Dermis microvascular lymphatic vessel endothelial cell (primary cell): ENCODE measurements around the gene PRKCA. TPM values are rescaled to one million over a fixed set of nuclear protein-coding genes. Genes with fewer than 3 reads are reported as not detected.
A peak's percentile ranks its signal among the peaks of the same experiment; 100 is the strongest.

ENCODE experiments used
- DNase-seq, 2 donors: peaks; one replicate each; pipeline versions ENCODE4 v3.0.0 to v3.0.0-alpha.2; 2010; ENCODE audit warnings: low read depth in 2 of 2
- total RNA-seq: library from RNA; depleted of rRNA; stranded (reverse); fragments of >200 nt; gene quantifications from 2 replicates; pipeline ENCODE4 v1.2.1, GENCODE V29; 2014

PRKCA gene
- total RNA-seq, 1 donor from 2014 or later = 3.6 TPM

GRCh38 chr17:66675991-66676371 is 373.6 kb downstream of the PRKCA start:
- no peak for DNase-seq

DNA sequence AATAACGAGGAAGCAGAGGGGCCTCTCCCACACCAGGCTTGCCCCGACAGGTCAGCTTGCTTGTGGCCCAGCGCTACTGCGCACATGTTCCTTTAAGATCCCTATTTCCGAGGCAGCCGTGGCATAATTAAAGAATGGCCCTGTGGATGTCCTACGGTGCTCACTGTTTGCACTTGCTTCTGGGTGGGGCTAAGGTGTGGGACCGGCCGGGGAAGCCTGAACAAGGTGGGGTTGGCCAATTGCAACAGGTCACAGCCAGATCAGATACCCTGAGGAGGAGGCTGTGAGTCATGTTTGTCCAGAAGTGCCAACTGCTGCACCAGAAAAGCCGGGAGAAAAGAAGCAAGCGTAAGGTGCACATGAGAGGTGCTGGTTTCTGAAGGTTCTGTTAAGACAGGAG is 374.0 kb downstream of the PRKCA start:
- no peak for DNase-seq

GRCh38 chr17:66677201-66677981 is 375.0 kb downstream of the PRKCA start:
- DNase-seq = no peak

DNA sequence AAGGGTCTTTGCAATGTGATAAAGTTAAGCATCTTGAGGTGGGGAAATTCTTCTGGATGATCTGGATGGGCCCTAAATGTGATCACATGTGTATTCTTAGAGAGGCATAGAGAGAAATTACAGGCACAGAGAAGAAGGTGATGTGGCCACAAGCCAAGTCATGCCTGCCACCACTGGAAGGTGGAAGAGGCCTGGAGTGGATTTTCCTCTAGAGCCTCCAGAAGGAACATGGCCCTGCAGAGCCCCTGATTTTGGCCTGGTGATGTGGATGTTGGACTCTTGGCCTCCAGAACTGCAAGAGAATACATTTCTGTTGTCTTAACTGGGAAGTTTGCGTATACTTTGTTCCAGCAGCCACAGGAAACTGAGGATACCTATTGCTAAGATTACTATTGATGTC is 375.6 kb downstream of the PRKCA start:
- DNase-seq = no peak

GRCh38 chr17:66678827-66679226 is 376.4 kb downstream of the PRKCA start:
- DNase-seq = no peak

DNA sequence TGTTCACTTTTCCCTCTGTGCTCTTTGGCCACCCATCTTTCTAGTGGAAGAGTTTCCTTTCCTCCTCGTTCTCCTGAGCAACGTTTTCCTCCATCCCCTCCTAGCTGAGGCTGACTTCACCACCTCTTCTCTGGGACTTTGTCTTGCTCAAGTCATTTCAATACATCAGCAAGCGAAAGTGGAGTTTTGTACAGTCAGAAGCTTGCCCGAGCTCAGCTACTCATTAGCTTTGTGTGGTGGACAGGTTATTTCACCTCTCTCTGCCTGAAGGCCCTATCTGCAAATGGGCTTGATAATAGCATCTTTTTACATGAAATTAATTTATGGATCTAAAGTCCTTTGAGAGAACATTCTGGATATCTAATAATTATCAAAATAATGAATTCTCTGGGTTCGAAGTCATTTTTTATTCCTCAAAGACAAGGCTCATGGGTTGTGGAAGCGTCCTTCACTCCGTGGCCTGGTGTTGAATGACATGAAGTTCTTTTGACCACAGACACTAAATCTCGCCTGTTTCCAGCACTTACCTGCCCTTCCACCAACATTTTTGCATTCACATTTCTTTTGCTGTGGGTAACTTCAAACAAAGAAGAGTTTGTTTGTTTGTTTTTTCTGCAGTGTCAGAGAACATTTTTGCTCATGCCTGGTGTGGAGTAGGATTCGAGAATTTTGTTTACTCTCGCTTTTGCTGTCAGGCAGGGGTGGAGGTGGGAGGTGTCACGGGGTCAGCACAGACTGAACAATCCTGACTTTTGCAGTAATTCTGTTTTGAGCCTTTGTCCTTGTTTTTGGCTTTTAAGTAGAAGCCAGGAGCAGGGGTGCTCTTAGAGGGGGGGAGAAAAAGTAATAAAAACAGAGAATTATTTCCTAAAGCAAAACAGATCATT is 377.5 kb downstream of the PRKCA start:
- DNase-seq = no peak

DNA sequence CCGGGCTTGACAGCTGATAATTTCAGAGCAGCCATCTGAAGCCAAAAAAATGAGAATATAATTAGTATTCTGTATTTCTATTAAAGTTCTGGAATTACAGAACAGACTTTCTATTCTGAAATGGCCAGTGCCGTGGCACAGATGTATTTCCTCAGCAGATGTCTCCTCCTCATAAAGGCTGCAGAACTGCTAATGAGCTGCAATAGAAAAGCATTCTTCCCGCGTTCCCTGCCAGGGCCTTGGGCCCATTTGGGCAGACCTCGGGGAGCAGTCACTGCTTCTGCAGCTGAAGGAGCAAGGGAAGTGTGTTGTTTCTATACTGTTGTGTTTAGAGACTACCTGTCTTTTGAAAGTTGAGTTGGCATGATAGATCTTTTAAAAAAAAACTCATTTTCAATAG is 379.9 kb downstream of the PRKCA start:
- no peak for DNase-seq

DNA sequence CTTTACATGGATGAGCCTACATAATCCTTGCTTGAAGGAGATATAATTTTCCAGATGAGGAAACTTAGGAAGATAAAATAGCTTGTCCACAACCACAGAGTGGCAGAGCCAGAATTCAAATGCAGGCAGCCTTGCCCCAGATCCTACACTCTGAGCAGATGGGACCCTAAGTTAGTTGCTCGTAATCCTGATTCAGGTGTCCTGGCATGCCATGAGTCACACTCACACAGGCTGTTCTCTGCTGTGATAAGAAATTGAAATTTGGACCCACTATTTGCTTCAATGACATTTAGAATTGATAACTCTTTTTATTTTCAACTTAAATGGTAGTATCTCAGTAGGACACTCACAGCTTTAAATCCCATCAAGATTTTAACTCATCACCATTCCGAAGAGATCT is 381.8 kb downstream of the PRKCA start:
- DNase-seq = no peak

- DNase-seq = no peak
These were observed 382.3 kb downstream of the PRKCA start for GRCh38 chr17:66684731-66685130.

DNA sequence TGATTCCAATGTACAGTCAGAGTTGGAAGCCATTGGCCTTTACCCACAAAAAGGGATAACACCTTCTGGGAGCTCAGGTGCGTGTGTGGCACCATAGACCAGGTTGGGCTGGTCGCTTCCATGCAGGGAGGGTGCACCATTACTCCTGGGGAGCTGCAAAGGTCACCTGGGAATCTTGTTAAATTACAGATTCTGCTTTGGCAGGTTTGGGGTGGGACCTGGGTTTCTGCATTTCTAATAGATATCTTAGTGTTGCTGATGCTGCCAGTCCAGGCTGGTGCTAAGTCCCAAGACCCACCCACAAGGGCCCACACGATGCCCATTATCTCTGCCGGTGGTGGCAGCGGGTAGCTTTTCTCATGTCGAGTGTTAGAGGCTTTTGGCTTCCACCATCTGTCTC is 384.2 kb downstream of the PRKCA start:
- DNase-seq = no peak

DNA sequence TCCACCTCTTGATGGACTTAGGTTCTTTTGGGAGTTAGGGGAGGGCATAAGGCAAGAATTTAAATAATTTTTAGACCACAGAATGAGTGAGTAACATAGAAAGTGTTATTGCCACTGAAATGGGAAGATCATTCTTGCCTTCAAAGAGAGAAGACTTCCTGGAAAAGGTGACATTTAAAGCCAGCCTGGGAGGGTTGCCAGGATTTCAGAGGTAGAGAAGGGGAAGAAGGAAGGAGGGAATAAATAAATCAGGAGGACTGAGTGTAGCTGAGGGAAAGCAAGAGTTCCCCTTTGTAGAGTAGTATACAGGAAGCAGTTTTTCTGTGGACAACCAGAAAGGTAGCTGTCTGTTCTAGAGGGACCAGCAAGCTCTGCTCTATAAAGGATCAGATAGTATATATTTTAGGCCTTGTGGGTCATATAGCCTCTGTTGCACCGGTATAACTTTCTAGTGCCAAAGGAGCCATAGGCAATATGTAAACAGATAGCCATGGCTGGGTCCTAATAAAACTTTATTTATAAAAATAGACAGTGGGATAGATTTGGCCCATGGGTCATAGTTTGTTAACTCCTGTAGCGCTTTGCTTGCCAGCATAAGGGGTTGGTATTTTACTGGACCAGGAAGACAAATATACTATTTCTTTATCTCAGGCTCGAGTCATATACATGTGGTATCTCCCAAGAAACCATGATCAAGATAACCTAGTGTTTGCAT is 385.3 kb downstream of the PRKCA start:
- DNase-seq = no peak

DNA sequence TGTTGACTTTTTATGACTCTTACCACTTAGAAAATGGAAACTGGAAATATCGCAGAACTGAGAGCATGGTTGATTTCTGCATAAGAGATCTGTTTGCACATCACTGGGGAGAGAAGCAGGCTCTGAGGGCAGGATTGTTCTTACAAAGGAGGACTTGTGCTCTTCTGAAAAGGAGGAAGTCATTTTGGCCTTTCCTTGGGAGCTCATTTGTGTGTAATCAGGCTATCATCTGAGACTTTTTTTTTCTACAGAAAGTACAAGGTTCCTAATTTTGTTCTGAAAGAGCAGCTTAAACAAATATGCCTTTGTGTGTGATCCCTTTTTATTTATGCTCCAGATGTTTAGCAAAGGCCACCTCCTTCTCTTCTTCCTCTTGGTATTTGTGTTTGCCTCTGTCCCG is 386.8 kb downstream of the PRKCA start:
- no peak for DNase-seq

- no peak for DNase-seq
These were observed 387.8 kb downstream of the PRKCA start for GRCh38 chr17:66690166-66690565.

DNA sequence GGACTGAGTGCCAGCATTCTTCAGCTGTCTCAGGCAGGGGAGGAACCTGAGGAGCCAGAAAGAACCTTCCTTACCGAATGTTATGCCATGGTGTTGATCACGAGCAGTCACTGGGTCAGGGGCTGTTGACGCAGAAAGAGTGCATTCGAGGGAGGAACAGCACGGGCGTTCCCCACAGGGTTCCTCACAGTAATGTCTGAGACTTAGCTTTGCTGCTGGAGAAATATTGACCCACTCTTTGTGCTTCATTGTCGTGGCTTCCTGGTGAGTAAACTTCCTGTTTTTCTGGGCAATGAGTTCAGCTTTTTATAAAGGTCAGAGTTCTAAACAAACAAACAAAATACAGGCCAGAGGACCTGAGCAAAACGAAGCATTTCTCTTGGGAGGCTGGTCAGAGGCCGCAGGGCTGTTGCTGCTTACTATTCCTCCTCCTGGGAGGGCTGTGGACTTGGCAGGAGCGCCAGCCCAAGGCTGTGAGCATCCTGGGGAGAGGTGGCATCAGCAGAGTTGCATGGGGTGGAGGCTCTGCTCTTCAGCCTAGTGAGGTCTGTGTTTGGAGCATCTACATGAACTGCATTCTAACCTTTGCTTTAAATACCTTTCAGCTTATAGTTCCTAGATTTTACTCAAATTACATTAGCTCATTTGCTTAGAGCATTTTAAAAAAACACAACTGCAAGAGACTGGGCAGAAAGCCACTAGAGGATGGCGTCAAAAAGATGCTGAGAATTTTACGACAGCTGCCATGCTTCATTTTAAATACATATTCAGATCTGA is 389.4 kb downstream of the PRKCA start:
- peak in 1 of 2 donors; percentile 93 for DNase-seq

DNA sequence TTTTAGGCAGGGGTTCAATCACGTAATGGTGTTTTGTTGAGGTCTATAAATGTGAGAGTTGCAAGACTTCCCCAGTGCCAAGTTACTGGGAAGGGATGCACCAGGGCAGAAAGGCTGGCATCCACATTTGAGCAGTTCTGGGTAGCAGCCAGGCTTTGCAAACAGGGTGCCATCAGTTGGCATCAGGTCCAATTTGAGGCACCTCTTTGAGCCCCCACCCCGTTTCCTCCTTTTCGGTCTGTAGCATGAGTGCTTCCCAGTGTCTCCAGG is 389.9 kb downstream of the PRKCA start:
- DNase-seq = no peak

GRCh38 chr17:66695098-66695497 is 392.7 kb downstream of the PRKCA start:
- no peak for DNase-seq

- no peak for DNase-seq
These were observed 395.9 kb downstream of the PRKCA start for GRCh38 chr17:66698270-66698669.

GRCh38 chr17:66701462-66701861 is 399.0 kb downstream of the PRKCA start:
- DNase-seq = no peak

DNA sequence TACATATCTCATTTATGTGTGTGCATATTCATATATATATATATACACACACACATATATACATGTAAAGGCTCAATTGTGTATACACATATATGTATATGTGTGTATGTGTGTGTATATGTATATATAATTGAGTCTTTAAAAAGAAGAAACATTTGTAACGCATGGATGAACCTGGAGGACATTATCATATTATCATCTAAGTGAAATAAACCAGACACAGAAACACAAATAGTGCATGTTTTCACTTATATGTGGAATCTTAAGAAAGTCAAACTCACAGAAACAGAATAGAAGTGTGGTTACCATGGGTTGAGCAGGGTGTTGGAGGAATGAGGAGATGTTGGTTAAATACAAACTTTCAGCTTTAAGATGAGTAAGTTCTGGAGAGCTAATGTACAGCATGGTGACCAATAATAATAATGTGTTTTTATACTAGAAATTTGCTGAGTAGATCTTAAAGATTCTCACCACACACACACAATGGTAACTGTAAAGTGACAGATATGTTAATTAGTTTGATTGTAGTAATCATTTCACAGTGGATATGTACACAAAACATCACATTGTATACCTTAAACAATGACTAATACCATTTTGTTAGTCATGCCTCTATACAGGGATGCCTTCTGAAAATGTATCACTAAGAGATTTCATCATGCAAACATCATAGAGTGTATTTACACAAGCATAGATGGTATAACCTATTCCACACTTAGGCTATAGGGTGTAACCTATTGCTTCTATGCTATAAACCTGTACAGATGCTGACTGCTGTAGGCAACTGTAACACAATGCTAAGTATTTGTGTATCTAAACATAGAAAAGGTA is 399.9 kb downstream of the PRKCA start:
- no peak for DNase-seq

GRCh38 chr17:66704858-66705520 is 402.6 kb downstream of the PRKCA start:
- DNase-seq = no peak
